Nephron progenitor cell (in vitro differentiated cells): ENCODE measurements around the gene SLC38A3.
A peak's percentile ranks its signal among the peaks of the same experiment; 100 is the strongest.

Experiments used
- DNase-seq: peaks from one replicate; pipeline ENCODE4 v3.0.0; 2021
- H3K27ac Mint-ChIP-seq: 2 replicates; pipeline ENCODE4 v1.8.0; 2021; ENCODE audit warnings: mild to moderate bottlenecking, moderate library complexity, mixed read lengths
- H3K27me3 Mint-ChIP-seq: 2 replicates; pipeline ENCODE4 v1.8.0; 2021; ENCODE audit warnings: mild to moderate bottlenecking, low read depth, mixed read lengths; ENCODE audit not compliant: poor library complexity
- H3K36me3 Mint-ChIP-seq: 2 replicates; pipeline ENCODE4 v1.8.0; 2021; ENCODE audit warnings: low read depth, mixed read lengths
- H3K4me1 Mint-ChIP-seq: 2 replicates; pipeline ENCODE4 v1.8.0; 2021; ENCODE audit warnings: mixed read lengths
- H3K4me3 Mint-ChIP-seq: 2 replicates; pipeline ENCODE4 v1.8.0; 2021; ENCODE audit warnings: mild to moderate bottlenecking, moderate library complexity, mixed read lengths
- H3K9me3 Mint-ChIP-seq: 2 replicates; pipeline ENCODE4 v1.8.0; 2021; ENCODE audit warnings: mild to moderate bottlenecking, moderate library complexity, mixed read lengths
- TF ChIP-seq, protein P1 (sequence below): fragments of 200-600 bp; sonication (generic); IDR thresholded peaks from 2 replicates; pipeline ENCODE4 v1.5.0; 2021; ENCODE audit warnings: antibody characterized with exemption

SLC38A3 gene

DNA sequence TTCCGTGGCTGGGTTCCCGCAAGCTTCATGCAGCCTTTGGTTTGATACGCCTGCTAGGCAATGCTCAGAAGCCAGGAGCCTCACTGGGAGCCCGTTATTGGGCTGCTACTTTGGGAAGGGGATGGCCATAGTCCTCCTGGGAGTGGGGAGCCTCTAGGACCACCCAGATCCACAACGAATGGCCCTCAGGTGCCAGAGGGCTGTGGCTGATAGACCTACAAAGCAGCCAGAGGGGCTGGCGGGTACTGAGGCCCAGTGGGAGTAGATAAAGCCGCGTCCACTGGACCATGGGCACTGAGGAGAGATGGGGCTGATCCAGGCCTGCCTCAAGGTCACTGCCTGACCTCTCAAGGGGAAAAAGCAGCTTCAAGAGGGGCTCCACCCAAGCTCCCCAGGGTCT lies 12.9 kb upstream of the SLC38A3 start:
- H3K9me3 Mint-ChIP-seq, result no peaks in the 10 kb centered on the region
- TF ChIP-seq, protein P1, sequence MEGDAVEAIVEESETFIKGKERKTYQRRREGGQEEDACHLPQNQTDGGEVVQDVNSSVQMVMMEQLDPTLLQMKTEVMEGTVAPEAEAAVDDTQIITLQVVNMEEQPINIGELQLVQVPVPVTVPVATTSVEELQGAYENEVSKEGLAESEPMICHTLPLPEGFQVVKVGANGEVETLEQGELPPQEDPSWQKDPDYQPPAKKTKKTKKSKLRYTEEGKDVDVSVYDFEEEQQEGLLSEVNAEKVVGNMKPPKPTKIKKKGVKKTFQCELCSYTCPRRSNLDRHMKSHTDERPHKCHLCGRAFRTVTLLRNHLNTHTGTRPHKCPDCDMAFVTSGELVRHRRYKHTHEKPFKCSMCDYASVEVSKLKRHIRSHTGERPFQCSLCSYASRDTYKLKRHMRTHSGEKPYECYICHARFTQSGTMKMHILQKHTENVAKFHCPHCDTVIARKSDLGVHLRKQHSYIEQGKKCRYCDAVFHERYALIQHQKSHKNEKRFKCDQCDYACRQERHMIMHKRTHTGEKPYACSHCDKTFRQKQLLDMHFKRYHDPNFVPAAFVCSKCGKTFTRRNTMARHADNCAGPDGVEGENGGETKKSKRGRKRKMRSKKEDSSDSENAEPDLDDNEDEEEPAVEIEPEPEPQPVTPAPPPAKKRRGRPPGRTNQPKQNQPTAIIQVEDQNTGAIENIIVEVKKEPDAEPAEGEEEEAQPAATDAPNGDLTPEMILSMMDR, result no peak
- H3K4me3 Mint-ChIP-seq, result no peak overlapping the region
- no peak overlapping the region for H3K27ac Mint-ChIP-seq
- no peaks in the 10 kb centered on the region for H3K36me3 Mint-ChIP-seq
- peaks cover 15% of the 10 kb centered on the region for H3K27me3 Mint-ChIP-seq
- H3K4me1 Mint-ChIP-seq, result peaks cover 26% of the 10 kb centered on the region
- DNase-seq, result no peak

DNA sequence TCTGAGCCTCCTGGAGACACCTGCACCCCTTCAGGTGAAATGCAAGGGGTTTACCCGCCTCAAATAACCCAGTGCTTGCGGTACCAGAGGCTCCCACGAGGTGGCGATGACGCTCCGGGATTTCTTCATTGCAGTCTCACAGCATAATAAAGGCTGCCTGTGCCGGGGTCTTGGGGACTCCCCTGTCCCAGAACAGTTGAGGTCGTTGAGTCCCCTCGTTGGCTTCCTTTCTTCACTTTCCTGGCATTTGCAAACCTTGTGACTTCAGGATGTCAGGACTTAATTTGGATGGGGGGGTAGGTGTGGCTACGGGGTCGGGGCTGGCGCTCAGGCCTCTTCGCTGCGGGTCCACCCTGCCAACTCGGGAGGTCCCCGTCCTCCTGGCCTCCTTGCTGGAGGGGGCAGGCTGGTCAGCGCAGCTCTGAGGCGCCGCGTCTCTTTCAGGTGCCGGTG lies 12.4 kb upstream of the SLC38A3 start:
- H3K27me3 Mint-ChIP-seq, result peaks cover 15% of the 10 kb centered on the region
- TF ChIP-seq, protein P1, result peak; percentile 83
- H3K9me3 Mint-ChIP-seq, result no peaks in the 10 kb centered on the region
- H3K36me3 Mint-ChIP-seq, result no peaks in the 10 kb centered on the region
- H3K4me1 Mint-ChIP-seq, result peaks cover 26% of the 10 kb centered on the region
- peak; percentile 90 for DNase-seq
- H3K27ac Mint-ChIP-seq, result no peak overlapping the region
- no peak overlapping the region for H3K4me3 Mint-ChIP-seq

DNA sequence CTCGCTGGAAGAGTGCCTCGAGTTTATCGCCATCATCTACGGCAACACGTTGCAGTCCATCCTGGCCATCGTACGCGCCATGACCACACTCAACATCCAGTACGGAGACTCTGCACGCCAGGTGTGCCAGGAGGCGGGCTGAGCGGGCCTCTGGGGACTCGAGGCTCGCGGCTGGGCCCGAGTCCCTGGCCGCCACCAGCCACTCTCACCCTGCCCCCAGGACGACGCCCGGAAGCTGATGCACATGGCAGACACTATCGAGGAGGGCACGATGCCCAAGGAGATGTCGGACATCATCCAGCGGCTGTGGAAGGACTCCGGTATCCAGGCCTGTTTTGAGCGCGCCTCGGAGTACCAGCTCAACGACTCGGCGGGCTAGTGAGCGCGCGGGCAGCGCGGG lies 11.8 kb upstream of the SLC38A3 start:
- Mint-ChIP-seq H3K4me3 (no peak overlapping the region), H3K36me3 (no peaks in the 10 kb centered on the region), H3K4me1 (peaks cover 23% of the 10 kb centered on the region), H3K27ac (no peak overlapping the region), H3K27me3 (peaks cover 15% of the 10 kb centered on the region), H3K9me3 (no peaks in the 10 kb centered on the region)
- DNase-seq, result no peak
- TF ChIP-seq, protein P1, result no peak

DNA sequence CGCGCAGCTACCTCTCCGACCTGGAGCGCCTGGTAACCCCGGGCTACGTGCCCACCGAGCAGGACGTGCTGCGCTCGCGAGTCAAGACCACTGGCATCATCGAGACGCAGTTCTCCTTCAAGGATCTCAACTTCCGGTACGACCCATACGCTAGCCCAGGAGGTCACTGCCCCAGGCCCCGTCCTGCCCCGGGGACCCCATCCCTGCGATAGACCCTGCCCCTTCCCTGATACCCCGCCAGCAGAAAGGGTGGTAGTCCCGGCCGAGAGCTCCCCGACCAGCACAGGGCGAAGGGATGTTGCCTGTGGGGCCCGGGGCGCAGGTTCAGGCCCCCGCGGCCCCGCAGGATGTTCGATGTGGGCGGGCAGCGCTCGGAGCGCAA lies 11.3 kb upstream of the SLC38A3 start:
- no peak overlapping the region for H3K4me3 Mint-ChIP-seq
- H3K9me3 Mint-ChIP-seq, result no peaks in the 10 kb centered on the region

DNA sequence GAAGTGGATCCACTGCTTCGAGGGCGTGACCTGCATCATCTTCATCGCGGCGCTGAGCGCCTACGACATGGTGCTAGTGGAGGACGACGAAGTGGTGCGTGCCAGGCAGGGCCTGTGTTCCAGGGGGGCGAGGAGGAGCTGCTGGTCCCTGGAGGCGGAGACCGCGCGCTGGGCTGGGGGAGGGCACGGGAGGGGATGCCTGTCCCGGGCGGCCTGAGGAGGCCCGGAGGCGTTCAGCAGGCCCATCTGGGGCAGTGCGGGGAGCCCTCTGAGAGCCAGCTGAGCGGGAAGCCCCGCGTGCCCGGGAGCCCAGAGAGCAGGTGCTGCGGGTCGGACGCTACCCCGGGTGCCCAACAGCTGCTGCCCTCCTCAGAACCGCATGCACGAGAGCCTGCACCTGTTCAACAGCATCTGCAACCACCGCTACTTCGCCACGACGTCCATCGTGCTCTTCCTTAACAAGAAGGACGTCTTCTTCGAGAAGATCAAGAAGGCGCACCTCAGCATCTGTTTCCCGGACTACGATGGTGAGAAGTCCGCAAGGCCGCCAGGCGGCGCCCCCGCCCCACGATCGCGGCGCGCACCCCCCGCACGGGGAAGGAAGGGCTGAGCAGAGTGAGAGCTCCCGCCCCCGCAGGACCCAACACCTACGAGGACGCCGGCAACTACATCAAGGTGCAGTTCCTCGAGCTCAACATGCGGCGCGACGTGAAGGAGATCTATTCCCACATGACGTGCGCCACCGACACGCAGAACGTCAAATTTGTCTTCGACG lies 10.8 kb upstream of the SLC38A3 start:
- Mint-ChIP-seq H3K36me3 (no peaks in the 10 kb centered on the region), H3K27ac (no peak overlapping the region), H3K27me3 (peaks cover 15% of the 10 kb centered on the region), H3K9me3 (no peaks in the 10 kb centered on the region), H3K4me3 (no peak overlapping the region), H3K4me1 (peaks cover 15% of the 10 kb centered on the region)
- TF ChIP-seq, protein P1, result peak; percentile 70
- peak; percentile 78 for DNase-seq

More for the DNA sequence above, 11.3 kb upstream of the SLC38A3 start:
- no peaks in the 10 kb centered on the region for H3K36me3 Mint-ChIP-seq
- TF ChIP-seq, protein P1, result no peak
- H3K4me1 Mint-ChIP-seq, result peaks cover 21% of the 10 kb centered on the region
- peaks cover 15% of the 10 kb centered on the region for H3K27me3 Mint-ChIP-seq
- no peak overlapping the region for H3K27ac Mint-ChIP-seq
- no peak for DNase-seq
